ENCODE measurements around the gene CCDC112.

CCDC112 gene

GRCh38 chr5:115317736-115318135, 21.3 kb upstream of the CCDC112 start:
- DNase-seq (ENCODE audit: low read depth): no peak

GRCh38 chr5:115317320-115317719, 20.9 kb upstream of the CCDC112 start:
- DNase-seq (ENCODE audit: low read depth): no peak

GRCh38 chr5:115313632-115314031, 17.2 kb upstream of the CCDC112 start:
- no peak for DNase-seq (ENCODE audit: low read depth)

- DNase-seq (ENCODE audit: low read depth): no peak
Observed at GRCh38 chr5:115313052-115313451, 16.6 kb upstream of the CCDC112 start.

GRCh38 chr5:115309751-115310370, 13.4 kb upstream of the CCDC112 start:
- DNase-seq (ENCODE audit: low read depth): peak; percentile 24

- no peak for DNase-seq (ENCODE audit: low read depth)
Observed at GRCh38 chr5:115308815-115309214, 12.4 kb upstream of the CCDC112 start.

GRCh38 chr5:115306011-115306536, 9.6 kb upstream of the CCDC112 start:
- DNase-seq (ENCODE audit: low read depth): no peak

- DNase-seq (ENCODE audit: low read depth): no peak
Observed at GRCh38 chr5:115304496-115304895, 8.0 kb upstream of the CCDC112 start.

- DNase-seq (ENCODE audit: low read depth): no peak
Observed at GRCh38 chr5:115298811-115299210, 2.4 kb upstream of the CCDC112 start.

- no peak for DNase-seq (ENCODE audit: low read depth)
Observed at GRCh38 chr5:115297031-115297430, 577 bp upstream of the CCDC112 start.

- no peak for DNase-seq (ENCODE audit: low read depth)
Observed at GRCh38 chr5:115295777-115296123, 704 bp downstream of the CCDC112 start.

GRCh38 chr5:115291397-115291796, 5.1 kb downstream of the CCDC112 start:
- DNase-seq (ENCODE audit: low read depth): no peak

- no peak for DNase-seq (ENCODE audit: low read depth)
Observed at GRCh38 chr5:115289104-115289503, 7.3 kb downstream of the CCDC112 start.

GRCh38 chr5:115284021-115284420, 12.4 kb downstream of the CCDC112 start:
- no peak for DNase-seq (ENCODE audit: low read depth)

- no peak for DNase-seq (ENCODE audit: low read depth)
Observed at GRCh38 chr5:115282131-115282530, 14.3 kb downstream of the CCDC112 start.

GRCh38 chr5:115274584-115274983, 21.9 kb downstream of the CCDC112 start:
- no peak for DNase-seq (ENCODE audit: low read depth)

- DNase-seq (ENCODE audit: low read depth): no peak
Observed at GRCh38 chr5:115272297-115272958, 24.0 kb downstream of the CCDC112 start.

GRCh38 chr5:115271295-115272050, 25.0 kb downstream of the CCDC112 start:
- no peak for DNase-seq (ENCODE audit: low read depth)

GRCh38 chr5:115267617-115268016, 28.8 kb downstream of the CCDC112 start:
- DNase-seq (ENCODE audit: low read depth): no peak

GRCh38 chr5:115265220-115265619, 31.2 kb downstream of the CCDC112 start:
- no peak for DNase-seq (ENCODE audit: low read depth)

- DNase-seq (ENCODE audit: low read depth): no peak
Observed at GRCh38 chr5:115264786-115265185, 31.7 kb downstream of the CCDC112 start.

GRCh38 chr5:115263078-115263380, 33.4 kb downstream of the CCDC112 start:
- DNase-seq (ENCODE audit: low read depth): no peak

Data from fibroblast of gingiva (primary cell).